ENCODE data around the gene MTHFSD. TPM values are rescaled to one million over a fixed set of nuclear protein-coding genes. Genes with fewer than 3 reads are reported as not detected.
A peak's percentile ranks its signal among the peaks of the same experiment; 100 is the strongest.

The MTHFSD gene
- total and polyA plus RNA-seq, 10 of the 15 experiments (the other 5 are each of a cell fraction or from before 2014, with no cell fraction given) = 2.2 to 24.5 (median 18.1) TPM

- no peak for DNase-seq (ENCODE audit: low read depth, low spot score)
- Histone ChIP-seq H3K27me3 (replicated peaks in 1 of 2; ENCODE audit: control insufficient read depth in 2 of 2, insufficient read depth in 2 of 2, low read length in 1 of 2) (peaks cover 5 to 9% of the 10 kb centered on the region in 2 experiments), H3K9me3 (replicated peaks; ENCODE audit: control insufficient read depth, insufficient read depth, low read length) (no peaks in the 10 kb centered on the region), H4K20me1 (ENCODE audit: control insufficient read depth, insufficient read depth) (no peaks in the 10 kb centered on the region), H3K27ac (ENCODE audit: control insufficient read depth, insufficient read depth) (no peak overlapping the region), H2AFZ (ENCODE audit: control insufficient read depth, low read depth, low read length) (no peak overlapping the region), H3K36me3 (ENCODE audit: control insufficient read depth in 2 of 2, insufficient read depth in 2 of 2, low read length in 1 of 2) (no peaks in the 10 kb centered on the region), H3K4me1 (ENCODE audit: control insufficient read depth, insufficient read depth, low read length) (no peaks in the 10 kb centered on the region), H3K79me2 (ENCODE audit: control insufficient read depth, insufficient read depth, low read length) (no peaks in the 10 kb centered on the region), H3K4me3 (no peak overlapping the region), H3K9ac (ENCODE audit: control insufficient read depth, insufficient read depth, low read length) (no peak overlapping the region), H3K4me2 (ENCODE audit: control insufficient read depth, insufficient read depth) (no peak overlapping the region)
- ChIA-PET POLR2A (no interaction called here), CTCF (interaction anchor here (1.0 to 5.7 kb wide), 13 partner anchors 9 to 705 kb away, joined by 3 to 37 read pairs (median 6); no protein-coding TSS in a partner anchor), SMC1A (ENCODE audit: uncharacterized antibody, unreplicated experiment) (interaction anchor here (1.8 to 3.1 kb wide), 2 partner anchors 177 to 446 kb away, joined by 6 to 11 read pairs; no protein-coding TSS in a partner anchor), RAD21 (ENCODE audit: unreplicated experiment) (interaction anchor here (0.5 to 1.6 kb wide), 2 partner anchors 698 to 826 kb away, joined by 3 to 7 read pairs; no protein-coding TSS in a partner anchor)
- in situ Hi-C loops (cut with MboI) = loop anchor here (5.0 to 10.0 kb wide), 2 partner anchors 447 to 474 kb away; no protein-coding TSS in a partner anchor
- ATAC-seq = peak; percentile 11; the same call in 2 of the 3 replicates
- BruUV-seq (replicated peaks) = no TSS peak
- WGBS (ENCODE audit: insufficient coverage, insufficient replicate concordance, low lambda C conversion rate, missing lambda C conversion rate) = 39% methylated on average over 15 of the region's 16 CpGs
- intact Hi-C loops (cut with micrococcal nuclease; ENCODE audit: unreplicated experiment) = loop anchor here (10.0 kb wide), 1 partner anchor 474 kb away; no protein-coding TSS in a partner anchor
- no peak for FAIRE-seq
- TF ChIP-seq HSF1 (IDR thresholded peaks at IDR 0.05; ENCODE audit: low read depth, low read length) (no peak), MXI1 (IDR thresholded peaks at IDR 0.05; ENCODE audit: low read depth, low read length) (no peak), IKZF2 (IDR thresholded peaks at IDR 0.05) (no peak), ZBED1 (IDR thresholded peaks at IDR 0.05; ENCODE audit: borderline replicate concordance) (no peak), NR2C1 (IDR thresholded peaks at IDR 0.05) (no peak), ZNF217 (IDR thresholded peaks at IDR 0.05) (no peak), SP1 (IDR thresholded peaks at IDR 0.05; ENCODE audit: low read depth, low read length) (no peak), NBN (IDR thresholded peaks at IDR 0.05) (no peak), HDAC2 (IDR thresholded peaks at IDR 0.05) (no peak), NR2C2 (IDR thresholded peaks at IDR 0.05; ENCODE audit: borderline replicate concordance, control insufficient read depth, insufficient read length, low read depth) (no peak), PML (IDR thresholded peaks at IDR 0.05; ENCODE audit: low read length) (no peak), MAX (IDR thresholded peaks at IDR 0.05; ENCODE audit: low read depth, low read length) (no peak), EZH2 (IDR thresholded peaks at IDR 0.05; ENCODE audit: borderline replicate concordance, control insufficient read depth, low read depth, low read length) (no peak)
Measured at GRCh38 chr16:86519007-86519648, 35.9 kb downstream of the MTHFSD start.

Data from GM12878 (cell line).